Muscle layer of duodenum (tissue), 2 donors: Measurements from ENCODE around the gene CIB2.
A peak's percentile ranks its signal among the peaks of the same experiment; 100 is the strongest.

Experiments used
- H3K27ac ChIP-seq: one replicate; pipeline ENCODE4 v1.7.0; 2013; ENCODE audit warnings: mild to moderate bottlenecking, low read length
- H3K27me3 ChIP-seq: one replicate; pipeline ENCODE4 v1.7.0; 2013; ENCODE audit warnings: low read depth, mild to moderate bottlenecking, control low read depth, low read length
- H3K36me3 ChIP-seq, 2 donors: one replicate each; pipeline ENCODE4 v1.7.0; 2013; ENCODE audit warnings: low read length in 2 of 2, control low read depth in 1 of 2, mild to moderate bottlenecking in 1 of 2; ENCODE audit not compliant: insufficient read depth in 2 of 2, control insufficient read depth in 1 of 2
- H3K4me1 ChIP-seq, 2 donors: one replicate each; pipeline ENCODE4 v1.7.0; 2013; ENCODE audit warnings: low read length in 2 of 2, mild to moderate bottlenecking in 2 of 2, control low read depth in 1 of 2, moderate library complexity in 1 of 2; ENCODE audit not compliant: insufficient read depth in 2 of 2, control insufficient read depth in 1 of 2
- H3K4me3 ChIP-seq, 2 donors: one replicate each; pipeline ENCODE4 v1.7.0; 2013; ENCODE audit warnings: low read length in 2 of 2, low read depth in 1 of 2, mild to moderate bottlenecking in 1 of 2
- H3K9me3 ChIP-seq, 2 donors: one replicate each; pipeline ENCODE4 v1.7.0; 2013; ENCODE audit warnings: low read length in 2 of 2, control low read depth in 1 of 2, mild to moderate bottlenecking in 1 of 2; ENCODE audit not compliant: control insufficient read depth in 1 of 2
- donor health status: healthy.

CIB2 gene

DNA sequence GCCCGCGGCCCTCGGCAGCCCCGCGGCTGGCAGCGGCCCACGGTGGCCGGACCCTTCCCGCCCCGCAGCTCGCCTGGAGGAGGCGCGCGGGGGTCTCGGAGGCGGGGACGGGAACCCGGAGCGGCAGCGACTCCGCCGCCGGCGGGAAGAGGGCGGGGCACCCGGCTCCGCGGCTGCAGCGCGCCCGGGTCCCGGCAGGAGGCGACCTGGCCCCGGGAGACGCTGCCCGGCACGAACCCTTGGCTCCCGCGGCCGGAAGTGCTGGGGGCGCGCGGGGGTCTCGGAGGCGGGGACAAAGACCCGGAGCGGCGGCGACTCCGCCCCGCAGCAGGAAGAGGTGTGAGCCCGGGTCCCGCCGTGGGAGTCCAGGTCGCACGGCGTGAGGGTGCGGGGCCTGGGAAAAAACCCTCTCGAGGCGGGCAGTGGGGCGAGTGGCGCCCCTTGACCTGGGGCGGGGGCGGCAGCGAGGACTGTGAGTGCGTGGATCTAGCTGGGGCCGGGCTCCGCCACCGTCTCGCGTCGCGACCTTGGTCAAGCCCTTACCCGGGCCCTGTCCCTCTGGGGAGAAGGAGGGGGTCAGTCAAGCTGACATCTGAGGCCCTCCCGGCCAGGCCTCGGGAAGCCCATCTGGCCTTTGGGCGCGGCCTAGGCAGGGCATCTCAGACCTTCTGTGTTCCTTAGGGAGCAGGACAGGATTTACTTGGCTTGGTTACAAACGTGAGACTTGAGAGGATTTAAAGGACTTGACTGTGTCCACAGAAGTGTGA lies at the start of gene CIB2:
Gene CIB2 (minus strand): TSS at position 151 of the 767 bp plus-strand sequence. CDS start 230 bp downstream, outside the sequence.
- no peaks in the 10 kb centered on the region for H3K36me3 ChIP-seq
- peaks cover 4 to 6% of the 10 kb centered on the region in 2 donors for H3K4me1 ChIP-seq
- H3K27ac ChIP-seq = peak within 1 kb of the TSS; percentile 74
- peak within 1 kb of the TSS; percentile 65 to 74 for H3K4me3 ChIP-seq
- no peaks in the 10 kb centered on the region for H3K9me3 ChIP-seq
- no peaks in the 10 kb centered on the region for H3K27me3 ChIP-seq

DNA sequence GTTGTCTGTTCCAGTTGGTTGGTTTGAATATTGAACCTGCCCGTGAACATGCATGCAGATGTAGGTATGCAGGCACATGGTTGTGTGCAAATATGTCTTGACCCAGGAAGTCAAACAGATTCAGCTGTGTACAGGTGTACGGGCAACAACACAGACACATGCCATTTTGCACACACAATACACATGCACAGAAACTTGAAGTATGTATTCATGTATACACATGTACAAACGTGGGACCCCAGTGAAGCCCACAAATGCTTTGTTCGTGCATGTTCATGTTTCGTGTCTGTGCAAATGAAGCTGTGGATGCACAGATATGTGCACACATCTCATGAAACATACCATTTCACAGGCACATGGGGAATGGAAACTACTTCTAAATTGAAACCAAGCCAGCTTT lies 48.7 kb upstream of the CIB2 start:
- Histone ChIP-seq H3K9me3 (no peaks in the 10 kb centered on the region), H3K27me3 (no peaks in the 10 kb centered on the region), H3K4me3 (no peak overlapping the region), H3K27ac (no peak overlapping the region), H3K4me1 (no peaks in the 10 kb centered on the region), H3K36me3 (no peaks in the 10 kb centered on the region)

GRCh38 chr15:78179286-78179840 lies 48.1 kb upstream of the CIB2 start:
- no peaks in the 10 kb centered on the region for H3K36me3 ChIP-seq
- H3K4me3 ChIP-seq = no peak overlapping the region
- H3K9me3 ChIP-seq = no peaks in the 10 kb centered on the region
- H3K4me1 ChIP-seq = no peaks in the 10 kb centered on the region
- no peaks in the 10 kb centered on the region for H3K27me3 ChIP-seq
- H3K27ac ChIP-seq = no peak overlapping the region

GRCh38 chr15:78178064-78178463 lies 46.8 kb upstream of the CIB2 start:
- Histone ChIP-seq H3K27me3 (no peaks in the 10 kb centered on the region), H3K4me1 (no peaks in the 10 kb centered on the region), H3K9me3 (no peaks in the 10 kb centered on the region), H3K36me3 (peaks cover 0 to 9% of the 10 kb centered on the region in 2 donors), H3K4me3 (no peak overlapping the region), H3K27ac (no peak overlapping the region)

- Histone ChIP-seq H3K9me3 (no peaks in the 10 kb centered on the region), H3K36me3 (peaks cover under 1 to 12% of the 10 kb centered on the region in 2 donors), H3K4me1 (no peaks in the 10 kb centered on the region), H3K4me3 (no peak overlapping the region), H3K27ac (no peak overlapping the region), H3K27me3 (no peaks in the 10 kb centered on the region)
Observed at GRCh38 chr15:78177447-78177873, 46.2 kb upstream of the CIB2 start.

DNA sequence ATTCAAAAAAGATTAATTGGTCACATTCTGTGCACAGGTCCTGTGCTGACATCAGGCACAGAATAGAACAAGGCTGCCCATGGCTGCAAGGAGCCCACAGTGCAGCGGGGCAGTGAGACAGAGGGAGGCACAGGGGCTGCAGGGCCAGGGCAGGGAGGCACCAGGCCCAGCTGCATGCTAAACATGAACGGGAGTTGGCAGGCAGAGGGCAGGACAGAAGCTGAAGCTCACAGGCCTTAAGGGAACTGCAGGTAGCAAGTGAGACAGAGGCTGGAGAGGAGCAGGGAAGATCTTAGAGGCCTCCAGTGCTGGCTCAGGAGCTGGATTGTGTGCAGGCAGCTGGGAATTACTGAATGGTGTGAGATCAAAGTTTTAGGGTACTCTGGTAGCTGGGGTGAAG lies 44.1 kb upstream of the CIB2 start:
- Histone ChIP-seq H3K27ac (no peak overlapping the region), H3K4me3 (no peak overlapping the region), H3K36me3 (peaks cover 21 to 34% of the 10 kb centered on the region in 2 donors), H3K9me3 (no peaks in the 10 kb centered on the region), H3K4me1 (no peaks in the 10 kb centered on the region), H3K27me3 (no peaks in the 10 kb centered on the region)

GRCh38 chr15:78174401-78174800 lies 43.2 kb upstream of the CIB2 start:
- no peak overlapping the region for H3K4me3 ChIP-seq
- H3K9me3 ChIP-seq = no peaks in the 10 kb centered on the region
- peaks cover 29 to 43% of the 10 kb centered on the region in 2 donors for H3K36me3 ChIP-seq
- no peaks in the 10 kb centered on the region for H3K27me3 ChIP-seq
- no peaks in the 10 kb centered on the region for H3K4me1 ChIP-seq
- no peak overlapping the region for H3K27ac ChIP-seq

GRCh38 chr15:78171864-78172472 lies 40.7 kb upstream of the CIB2 start:
- Histone ChIP-seq H3K9me3 (no peaks in the 10 kb centered on the region), H3K27ac (no peak overlapping the region), H3K36me3 (peaks cover 49 to 66% of the 10 kb centered on the region in 2 donors), H3K4me3 (no peak overlapping the region), H3K4me1 (no peaks in the 10 kb centered on the region), H3K27me3 (no peaks in the 10 kb centered on the region)

- no peak overlapping the region for H3K4me3 ChIP-seq
- no peaks in the 10 kb centered on the region for H3K9me3 ChIP-seq
- H3K27me3 ChIP-seq = no peaks in the 10 kb centered on the region
- H3K4me1 ChIP-seq = no peaks in the 10 kb centered on the region
- H3K27ac ChIP-seq = no peak overlapping the region
- H3K36me3 ChIP-seq = peaks cover 52 to 72% of the 10 kb centered on the region in 2 donors
Observed at GRCh38 chr15:78170848-78171773, 39.9 kb upstream of the CIB2 start.

DNA sequence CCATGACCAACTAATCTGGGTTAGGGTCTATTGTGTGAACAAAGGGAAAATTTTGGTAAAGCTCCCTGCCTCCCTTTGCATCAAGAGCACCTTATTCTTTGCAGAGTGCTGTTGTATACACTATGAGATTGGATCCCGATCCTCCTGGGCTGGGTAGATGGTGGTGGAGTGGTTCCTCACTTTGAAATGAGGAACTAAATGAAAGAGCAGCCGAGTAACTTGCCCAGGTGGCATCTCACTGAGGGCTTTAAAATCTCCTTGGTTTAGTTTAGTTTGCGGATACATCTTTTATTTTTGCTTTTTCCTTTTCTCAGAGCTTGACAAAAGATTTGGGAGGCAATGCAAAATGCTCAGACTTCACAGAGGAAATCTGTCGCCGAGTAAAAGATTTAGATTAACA lies 37.4 kb upstream of the CIB2 start:
- Histone ChIP-seq H3K9me3 (no peaks in the 10 kb centered on the region), H3K4me3 (no peak overlapping the region), H3K27ac (no peak overlapping the region), H3K27me3 (no peaks in the 10 kb centered on the region), H3K36me3 (peaks cover 72 to 87% of the 10 kb centered on the region in 2 donors), H3K4me1 (no peaks in the 10 kb centered on the region)
